ENCODE data around the gene C1GALT1. TPM values are rescaled to one million over a fixed set of nuclear protein-coding genes. Genes with fewer than 3 reads are reported as not detected.

The C1GALT1 gene
- total and polyA plus RNA-seq, 2 donors = 12.7 to 28.9 TPM

DNA sequence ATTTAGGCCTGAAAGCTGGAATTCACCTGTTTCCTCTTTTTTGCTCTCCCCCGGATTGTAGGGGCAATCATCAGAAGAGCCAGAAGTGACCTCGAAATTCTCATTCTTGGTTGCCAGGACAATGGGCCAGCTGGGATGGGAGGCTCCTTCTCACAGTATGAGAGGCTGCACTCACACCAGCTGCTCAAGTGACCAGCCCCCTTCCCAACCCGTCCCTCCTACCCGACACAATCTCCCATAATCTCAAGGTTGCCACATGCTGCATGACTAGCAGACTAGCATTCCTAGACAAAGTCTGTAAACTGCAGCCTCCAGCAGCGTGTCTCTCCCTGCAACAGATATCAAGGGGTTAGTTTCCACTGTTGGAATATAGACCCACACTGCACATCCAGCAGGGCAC lies 110.3 kb downstream of the C1GALT1 start:
- 96% methylated on average over 5 of the region's 5 CpGs for WGBS
- no peak overlapping the region for H3K27ac ChIP-seq (ENCODE audit: low read depth in 1 of 2, low read length in 1 of 2)
- H3K27me3 ChIP-seq (ENCODE audit: control insufficient read depth in 2 of 2, insufficient read depth in 1 of 2, low read length in 1 of 2) = no peaks in the 10 kb centered on the region
- no peaks in the 10 kb centered on the region for H3K9me3 ChIP-seq (ENCODE audit: control insufficient read depth in 2 of 2, insufficient read depth in 1 of 2, low read length in 1 of 2)
- H3K36me3 ChIP-seq (ENCODE audit: control insufficient read depth in 2 of 2, insufficient read depth in 2 of 2, low read length in 1 of 2) = no peaks in the 10 kb centered on the region
- no peaks in the 10 kb centered on the region for H3K4me1 ChIP-seq (ENCODE audit: control insufficient read depth in 2 of 2, insufficient read depth in 2 of 2, low read length in 2 of 2)
- no peak overlapping the region for H3K4me3 ChIP-seq (ENCODE audit: low read length in 2 of 2)
- no peak for DNase-seq (ENCODE audit: low read depth in 6 of 9, low spot score in 9 of 9)

DNA sequence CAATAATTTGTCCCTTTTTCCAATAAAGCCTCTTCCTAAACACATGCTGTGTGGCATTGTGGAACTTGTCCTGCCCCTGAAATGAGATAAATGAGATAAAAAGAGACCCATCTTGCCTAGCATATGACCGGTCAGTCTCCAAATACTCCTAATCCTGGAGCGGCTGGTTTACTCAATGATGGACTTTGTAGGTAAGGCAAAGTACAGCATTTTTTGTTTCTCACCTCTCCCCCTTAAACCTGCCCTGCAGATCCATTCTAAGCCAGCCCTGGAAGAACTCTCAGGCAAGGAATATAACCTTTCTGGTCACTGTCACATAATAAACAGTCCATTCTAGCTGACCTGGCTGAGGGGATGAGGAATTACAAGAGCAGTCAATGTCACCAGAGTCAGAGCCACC lies 110.7 kb downstream of the C1GALT1 start:
- no peaks in the 10 kb centered on the region for H3K27me3 ChIP-seq (ENCODE audit: control insufficient read depth in 2 of 2, insufficient read depth in 1 of 2, low read length in 1 of 2)
- WGBS = 100% methylated on average over 2 of the region's 2 CpGs
- no peak for DNase-seq (ENCODE audit: low read depth in 6 of 9, low spot score in 9 of 9)

DNA sequence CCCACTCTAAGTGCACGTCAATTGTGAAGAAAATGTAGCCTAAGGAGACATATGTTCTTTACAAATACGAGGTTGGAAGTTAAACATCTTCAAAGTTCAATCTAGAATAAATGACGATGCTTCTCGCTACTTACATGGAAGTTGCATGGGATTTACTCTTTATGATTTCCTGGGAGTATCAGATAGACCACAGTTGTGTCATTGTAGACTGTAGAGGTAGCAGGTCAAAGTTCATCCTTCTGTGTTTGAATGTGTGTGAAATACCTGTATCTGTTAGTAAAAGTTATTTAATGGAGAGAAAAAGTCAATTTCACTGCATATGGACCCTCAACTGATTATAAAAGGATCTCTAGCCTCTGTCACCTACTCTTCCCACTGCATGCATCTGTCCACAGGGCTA lies 112.6 kb downstream of the C1GALT1 start:
- Histone ChIP-seq H3K4me3 (ENCODE audit: low read length in 2 of 2) (no peak overlapping the region), H3K9me3 (ENCODE audit: control insufficient read depth in 2 of 2, insufficient read depth in 1 of 2, low read length in 1 of 2) (no peaks in the 10 kb centered on the region)
- WGBS = 95% methylated on average over 4 of the region's 4 CpGs

More for the DNA sequence above, 110.7 kb downstream of the C1GALT1 start:
- Histone ChIP-seq H3K9me3 (ENCODE audit: control insufficient read depth in 2 of 2, insufficient read depth in 1 of 2, low read length in 1 of 2) (no peaks in the 10 kb centered on the region), H3K36me3 (ENCODE audit: control insufficient read depth in 2 of 2, insufficient read depth in 2 of 2, low read length in 1 of 2) (no peaks in the 10 kb centered on the region), H3K4me3 (ENCODE audit: low read length in 2 of 2) (no peak overlapping the region), H3K27ac (ENCODE audit: low read depth in 1 of 2, low read length in 1 of 2) (no peak overlapping the region), H3K4me1 (ENCODE audit: control insufficient read depth in 2 of 2, insufficient read depth in 2 of 2, low read length in 2 of 2) (no peaks in the 10 kb centered on the region)

More for the DNA sequence above, 112.6 kb downstream of the C1GALT1 start:
- Histone ChIP-seq H3K36me3 (ENCODE audit: control insufficient read depth in 2 of 2, insufficient read depth in 2 of 2, low read length in 1 of 2) (no peaks in the 10 kb centered on the region), H3K27ac (ENCODE audit: low read depth in 1 of 2, low read length in 1 of 2) (no peak overlapping the region), H3K4me1 (ENCODE audit: control insufficient read depth in 2 of 2, insufficient read depth in 2 of 2, low read length in 2 of 2) (no peaks in the 10 kb centered on the region), H3K27me3 (ENCODE audit: control insufficient read depth in 2 of 2, insufficient read depth in 1 of 2, low read length in 1 of 2) (no peaks in the 10 kb centered on the region)
- DNase-seq (ENCODE audit: low read depth in 6 of 9, low spot score in 9 of 9) = no peak
